ENCODE data around the gene TUT4.

TUT4 gene

DNA sequence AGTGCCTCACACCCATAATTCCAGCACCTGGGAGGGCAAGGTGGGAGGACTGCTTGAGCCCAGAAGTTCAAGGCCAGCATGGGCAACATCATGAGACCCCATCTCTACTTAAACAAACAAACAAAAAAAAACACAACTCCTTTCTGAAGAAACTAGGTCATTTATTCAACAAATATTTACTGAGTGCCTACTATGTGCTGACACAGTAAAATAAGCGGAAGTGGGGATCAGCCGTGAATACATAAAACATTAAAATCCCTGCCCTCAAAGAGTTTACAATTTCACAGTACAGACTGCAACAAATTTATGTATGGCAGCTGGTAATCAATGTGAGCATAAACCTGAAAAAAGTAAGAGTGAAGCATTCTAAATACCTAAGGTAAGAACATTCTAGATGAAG is 65.3 kb downstream of the TUT4 start:
- no peak overlapping the region for H3K27ac ChIP-seq
- ChIA-PET POLR2A (ENCODE audit: low non-redundant PET) (no interaction called here), CTCF (no interaction called here)
- TF ChIP-seq, protein P1, sequence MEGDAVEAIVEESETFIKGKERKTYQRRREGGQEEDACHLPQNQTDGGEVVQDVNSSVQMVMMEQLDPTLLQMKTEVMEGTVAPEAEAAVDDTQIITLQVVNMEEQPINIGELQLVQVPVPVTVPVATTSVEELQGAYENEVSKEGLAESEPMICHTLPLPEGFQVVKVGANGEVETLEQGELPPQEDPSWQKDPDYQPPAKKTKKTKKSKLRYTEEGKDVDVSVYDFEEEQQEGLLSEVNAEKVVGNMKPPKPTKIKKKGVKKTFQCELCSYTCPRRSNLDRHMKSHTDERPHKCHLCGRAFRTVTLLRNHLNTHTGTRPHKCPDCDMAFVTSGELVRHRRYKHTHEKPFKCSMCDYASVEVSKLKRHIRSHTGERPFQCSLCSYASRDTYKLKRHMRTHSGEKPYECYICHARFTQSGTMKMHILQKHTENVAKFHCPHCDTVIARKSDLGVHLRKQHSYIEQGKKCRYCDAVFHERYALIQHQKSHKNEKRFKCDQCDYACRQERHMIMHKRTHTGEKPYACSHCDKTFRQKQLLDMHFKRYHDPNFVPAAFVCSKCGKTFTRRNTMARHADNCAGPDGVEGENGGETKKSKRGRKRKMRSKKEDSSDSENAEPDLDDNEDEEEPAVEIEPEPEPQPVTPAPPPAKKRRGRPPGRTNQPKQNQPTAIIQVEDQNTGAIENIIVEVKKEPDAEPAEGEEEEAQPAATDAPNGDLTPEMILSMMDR (conservative IDR thresholded peaks at IDR 0.05; ENCODE audit: low read depth): no peak
- no peak for DNase-seq (ENCODE audit: low spot score)

DNA sequence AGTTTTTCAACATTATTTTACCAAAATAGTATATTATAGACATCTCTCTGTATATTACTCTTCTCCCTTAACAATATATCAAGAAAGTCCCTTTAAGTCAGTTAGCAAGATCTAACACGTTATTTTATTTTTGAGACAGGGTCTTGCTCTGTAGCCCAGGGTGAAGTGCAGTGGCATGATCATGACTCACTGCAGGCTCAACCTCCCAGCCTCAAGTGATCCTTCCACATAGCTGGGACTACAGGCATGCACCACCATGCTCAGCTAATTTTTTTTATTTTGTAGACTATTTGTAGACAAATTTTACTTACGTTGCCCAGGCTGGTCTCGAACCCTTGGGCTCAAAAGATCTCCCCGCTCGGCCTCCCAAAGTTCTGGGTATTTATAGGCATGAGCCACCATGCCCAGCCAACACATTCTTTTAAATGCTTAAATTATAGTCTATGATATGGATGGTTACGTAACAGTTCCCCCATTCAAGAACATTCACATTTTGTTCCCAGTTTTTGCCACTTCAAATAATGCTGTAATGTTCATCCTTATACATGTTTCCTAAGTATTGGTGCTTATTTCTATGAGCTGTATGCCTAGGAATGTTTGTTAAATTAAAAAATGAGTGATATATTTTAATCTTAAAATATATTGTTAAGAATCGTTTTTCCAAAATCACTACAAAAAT is 70.4 kb downstream of the TUT4 start:
- no peak overlapping the region for H3K27ac ChIP-seq
- TF ChIP-seq, protein P1 (conservative IDR thresholded peaks at IDR 0.05; ENCODE audit: low read depth): no peak
- ChIA-PET POLR2A (ENCODE audit: low non-redundant PET) (no interaction called here), CTCF (interaction anchor here (0.7 kb wide), 1 partner anchor 411 kb away, joined by 4 read pairs; no protein-coding TSS in a partner anchor)
- DNase-seq (ENCODE audit: low spot score): no peak

DNA sequence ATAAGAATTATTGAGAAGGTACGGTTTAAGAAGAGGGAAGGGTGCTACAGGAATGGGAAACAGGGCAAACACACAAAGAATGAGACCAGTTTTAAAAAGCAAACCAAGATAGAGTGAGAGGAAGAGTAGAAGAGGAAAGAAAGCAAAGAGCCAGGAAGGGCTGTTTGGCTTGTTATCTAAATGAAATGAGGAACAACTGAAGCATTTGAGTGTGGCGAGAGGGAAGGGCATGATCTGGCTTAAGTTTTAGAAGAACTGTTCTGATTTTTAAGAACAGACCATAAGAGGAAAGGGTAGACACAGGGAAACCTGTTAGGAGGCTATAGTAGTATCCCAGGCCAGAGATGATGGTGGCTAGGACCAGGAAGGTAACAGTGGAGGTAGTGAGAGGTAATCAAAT is 73.8 kb downstream of the TUT4 start:
- POLR2A ChIA-PET (ENCODE audit: low non-redundant PET): no interaction called here
- TF ChIP-seq, protein P1 (conservative IDR thresholded peaks at IDR 0.05; ENCODE audit: low read depth): no peak
- DNase-seq (ENCODE audit: low spot score): no peak
- CTCF ChIA-PET: no interaction called here
- H3K27ac ChIP-seq: no peak overlapping the region

DNA sequence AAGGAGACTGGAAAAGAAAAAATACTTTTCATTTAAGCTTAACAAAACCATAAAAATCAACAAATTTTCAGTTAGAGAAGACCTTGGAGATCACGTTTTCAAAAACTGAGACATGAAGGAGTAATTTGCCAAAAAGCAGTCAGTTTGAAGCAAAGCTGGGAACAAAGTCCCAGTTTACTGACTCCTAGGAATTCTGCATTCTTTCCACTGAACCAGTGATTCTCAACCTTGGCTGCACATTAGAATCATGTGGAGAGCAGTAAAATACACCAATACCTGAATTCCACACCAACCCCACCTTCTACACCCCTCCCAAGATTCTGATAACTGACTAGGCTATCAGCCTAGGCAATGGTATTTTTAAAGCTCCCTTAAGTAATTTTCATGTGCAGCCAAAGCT is 75.0 kb downstream of the TUT4 start:
- POLR2A ChIA-PET (ENCODE audit: low non-redundant PET): no interaction called here
- no peak overlapping the region for H3K27ac ChIP-seq
- CTCF ChIA-PET: interaction anchor here (0.6 kb wide), 1 partner anchor 22 kb away, joined by 3 read pairs; no protein-coding TSS in a partner anchor
- TF ChIP-seq, protein P1 (conservative IDR thresholded peaks at IDR 0.05; ENCODE audit: low read depth): no peak
- no peak for DNase-seq (ENCODE audit: low spot score)

DNA sequence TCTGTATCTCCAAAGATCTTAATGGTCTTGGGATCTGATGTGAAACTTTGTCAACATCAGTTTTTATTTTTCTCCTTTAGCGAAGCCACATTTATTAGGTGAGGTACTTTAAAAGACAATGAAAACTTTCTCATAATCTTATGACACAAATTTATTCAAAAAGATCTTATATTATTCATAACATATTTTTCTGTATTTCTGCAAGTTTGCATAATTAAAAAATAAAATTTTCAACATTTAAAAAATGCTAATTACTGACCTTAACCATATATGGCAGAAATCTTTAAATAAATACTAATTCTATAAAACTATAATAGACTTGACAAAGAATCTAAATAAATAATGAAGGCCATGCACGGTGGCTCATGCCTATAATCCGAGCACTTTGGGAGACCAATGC is 75.9 kb downstream of the TUT4 start:
- DNase-seq (ENCODE audit: low spot score): no peak
- TF ChIP-seq, protein P1 (conservative IDR thresholded peaks at IDR 0.05; ENCODE audit: low read depth): no peak
- ChIA-PET POLR2A (ENCODE audit: low non-redundant PET) (no interaction called here), CTCF (no interaction called here)
- H3K27ac ChIP-seq: no peak overlapping the region

DNA sequence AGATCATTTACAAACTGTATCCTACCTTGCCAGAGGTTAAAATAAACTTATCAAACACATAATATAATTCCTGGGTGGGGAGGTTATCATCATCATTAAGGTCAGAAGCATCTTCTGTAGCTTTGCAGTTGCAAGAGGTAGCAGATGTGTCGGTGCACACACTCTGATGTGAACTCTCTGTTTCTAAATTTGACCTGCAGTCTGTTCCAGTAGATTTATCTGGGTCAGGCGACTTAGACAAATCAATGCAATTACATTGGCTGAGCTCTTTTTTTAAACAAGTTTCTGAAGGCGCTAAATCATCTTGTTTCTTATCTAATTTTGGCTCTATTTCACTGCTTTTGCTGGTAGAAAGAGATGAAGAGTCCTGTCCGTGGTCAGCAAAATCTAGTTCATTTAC is 78.1 kb downstream of the TUT4 start:
- CTCF ChIA-PET: interaction anchor here (0.7 kb wide), 1 partner anchor 204 kb away, joined by 3 read pairs; no protein-coding TSS in a partner anchor
- POLR2A ChIA-PET (ENCODE audit: low non-redundant PET): interaction anchor here (0.8 kb wide), 1 partner anchor 109 kb away, joined by 3 read pairs; no protein-coding TSS in a partner anchor

More for the DNA sequence above, 78.1 kb downstream of the TUT4 start:
- no peak overlapping the region for H3K27ac ChIP-seq
- no peak for DNase-seq (ENCODE audit: low spot score)
- TF ChIP-seq, protein P1 (conservative IDR thresholded peaks at IDR 0.05; ENCODE audit: low read depth): no peak
